ENCODE data around the gene MED12.

MED12 gene

GRCh38 chrX:71098951-71099506, 19.4 kb upstream of the MED12 start:
- H3K4me3 ChIP-seq (ENCODE audit: low read depth, low read length): no peak overlapping the region
- DNase-seq (ENCODE audit: low read depth): no peak
- TF ChIP-seq CTCF (IDR thresholded peaks at IDR 0.05; ENCODE audit: insufficient read depth, low read depth, low read length, missing control alignments): no peak

- H3K4me3 ChIP-seq (ENCODE audit: low read depth, low read length): no peak overlapping the region
- DNase-seq (ENCODE audit: low read depth): no peak
- no peak for TF ChIP-seq CTCF (IDR thresholded peaks at IDR 0.05; ENCODE audit: insufficient read depth, low read depth, low read length, missing control alignments)
Measured at GRCh38 chrX:71099736-71100135, 18.7 kb upstream of the MED12 start.

- no peak for DNase-seq (ENCODE audit: low read depth)
- TF ChIP-seq CTCF (IDR thresholded peaks at IDR 0.05; ENCODE audit: insufficient read depth, low read depth, low read length, missing control alignments): no peak
- H3K4me3 ChIP-seq (ENCODE audit: low read depth, low read length): no peak overlapping the region
Measured at GRCh38 chrX:71100581-71101505, 17.6 kb upstream of the MED12 start.

- no peak for TF ChIP-seq CTCF (IDR thresholded peaks at IDR 0.05; ENCODE audit: insufficient read depth, low read depth, low read length, missing control alignments)
- DNase-seq (ENCODE audit: low read depth): no peak
- H3K4me3 ChIP-seq (ENCODE audit: low read depth, low read length): no peak overlapping the region
Measured at GRCh38 chrX:71102292-71102691, 16.1 kb upstream of the MED12 start.

GRCh38 chrX:71103110-71103983, 15.0 kb upstream of the MED12 start:
- TF ChIP-seq CTCF (IDR thresholded peaks at IDR 0.05; ENCODE audit: insufficient read depth, low read depth, low read length, missing control alignments): no peak
- H3K4me3 ChIP-seq (ENCODE audit: low read depth, low read length): no peak overlapping the region
- peak; percentile 46 for DNase-seq (ENCODE audit: low read depth)

- TF ChIP-seq CTCF (IDR thresholded peaks at IDR 0.05; ENCODE audit: insufficient read depth, low read depth, low read length, missing control alignments): no peak
- no peak for DNase-seq (ENCODE audit: low read depth)
- H3K4me3 ChIP-seq (ENCODE audit: low read depth, low read length): no peak overlapping the region
Measured at GRCh38 chrX:71105628-71106027, 12.8 kb upstream of the MED12 start.
